GM18517 (cell line): ENCODE data around the gene PARD6A.

Source experiments
- ATAC-seq: cut with Tn5 transposase; IDR thresholded peaks from one replicate; pipeline ENCODE4 v1.9.1; 2021; ENCODE audit warnings: mild to moderate bottlenecking, moderate library complexity; ENCODE audit not compliant: unreplicated experiment

PARD6A gene, protein sequence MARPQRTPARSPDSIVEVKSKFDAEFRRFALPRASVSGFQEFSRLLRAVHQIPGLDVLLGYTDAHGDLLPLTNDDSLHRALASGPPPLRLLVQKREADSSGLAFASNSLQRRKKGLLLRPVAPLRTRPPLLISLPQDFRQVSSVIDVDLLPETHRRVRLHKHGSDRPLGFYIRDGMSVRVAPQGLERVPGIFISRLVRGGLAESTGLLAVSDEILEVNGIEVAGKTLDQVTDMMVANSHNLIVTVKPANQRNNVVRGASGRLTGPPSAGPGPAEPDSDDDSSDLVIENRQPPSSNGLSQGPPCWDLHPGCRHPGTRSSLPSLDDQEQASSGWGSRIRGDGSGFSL

DNA sequence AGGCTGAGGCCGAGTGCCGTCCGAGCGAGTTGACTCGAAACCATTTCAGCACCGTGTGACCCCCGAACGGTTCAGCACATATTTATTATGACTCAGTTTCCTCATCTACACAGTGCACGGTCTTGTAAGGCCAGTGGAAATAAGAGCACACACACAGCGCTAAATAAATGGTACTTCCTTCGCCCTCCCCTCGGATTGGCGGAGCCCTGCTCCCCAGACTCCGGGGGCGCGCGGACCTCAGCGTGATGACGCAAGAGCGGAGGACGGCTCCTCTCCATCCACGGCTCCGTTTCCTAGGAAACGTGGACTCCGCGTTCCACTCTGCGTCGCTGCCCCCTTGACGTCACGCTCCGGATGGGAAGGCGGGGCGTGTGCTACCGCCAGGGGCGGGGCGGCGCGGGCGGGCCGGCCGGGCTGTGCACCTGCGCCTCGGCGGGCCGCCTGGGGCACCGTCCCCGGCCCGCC is at the start of gene PARD6A:
PARD6A (plus strand) TSS at position 397 of the 465 bp plus-strand sequence. CDS start 79 bp downstream, outside the sequence.
- ATAC-seq: peak; percentile 73

DNA sequence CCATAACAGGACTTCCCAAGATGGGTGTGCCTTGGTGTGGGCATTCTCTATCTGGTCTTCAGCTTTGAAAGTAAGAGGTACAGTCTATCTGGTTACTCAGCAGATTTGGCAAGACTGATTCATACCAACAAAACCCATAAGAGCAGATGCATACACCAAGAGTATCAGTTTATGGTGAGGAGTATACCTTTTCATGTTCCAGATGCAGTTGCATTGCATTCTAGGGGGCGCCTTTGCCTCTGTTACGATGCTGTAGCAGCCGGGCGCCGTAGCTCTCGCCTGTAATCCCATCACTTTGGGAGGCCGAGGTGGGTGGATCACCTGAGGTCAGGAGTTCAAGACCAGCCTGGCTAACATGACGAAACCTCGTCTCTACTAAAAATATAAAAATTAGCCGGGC is 47.0 kb upstream of the PARD6A start:
- no peak for ATAC-seq

DNA sequence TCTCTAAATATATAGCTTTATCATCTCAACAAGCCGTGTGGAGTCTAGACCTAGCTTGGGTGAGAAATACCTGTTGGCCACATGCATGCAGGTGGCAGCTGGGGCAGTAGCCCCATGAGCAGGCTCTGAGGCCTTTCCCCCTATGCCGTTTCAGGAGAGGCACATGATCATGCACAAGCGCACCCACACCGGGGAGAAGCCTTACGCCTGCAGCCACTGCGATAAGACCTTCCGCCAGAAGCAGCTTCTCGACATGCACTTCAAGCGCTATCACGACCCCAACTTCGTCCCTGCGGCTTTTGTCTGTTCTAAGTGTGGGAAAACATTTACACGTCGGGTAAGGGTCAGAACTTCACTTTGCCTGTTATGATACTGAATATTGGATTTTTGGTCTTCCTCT is 32.5 kb upstream of the PARD6A start:
- ATAC-seq: no peak

DNA sequence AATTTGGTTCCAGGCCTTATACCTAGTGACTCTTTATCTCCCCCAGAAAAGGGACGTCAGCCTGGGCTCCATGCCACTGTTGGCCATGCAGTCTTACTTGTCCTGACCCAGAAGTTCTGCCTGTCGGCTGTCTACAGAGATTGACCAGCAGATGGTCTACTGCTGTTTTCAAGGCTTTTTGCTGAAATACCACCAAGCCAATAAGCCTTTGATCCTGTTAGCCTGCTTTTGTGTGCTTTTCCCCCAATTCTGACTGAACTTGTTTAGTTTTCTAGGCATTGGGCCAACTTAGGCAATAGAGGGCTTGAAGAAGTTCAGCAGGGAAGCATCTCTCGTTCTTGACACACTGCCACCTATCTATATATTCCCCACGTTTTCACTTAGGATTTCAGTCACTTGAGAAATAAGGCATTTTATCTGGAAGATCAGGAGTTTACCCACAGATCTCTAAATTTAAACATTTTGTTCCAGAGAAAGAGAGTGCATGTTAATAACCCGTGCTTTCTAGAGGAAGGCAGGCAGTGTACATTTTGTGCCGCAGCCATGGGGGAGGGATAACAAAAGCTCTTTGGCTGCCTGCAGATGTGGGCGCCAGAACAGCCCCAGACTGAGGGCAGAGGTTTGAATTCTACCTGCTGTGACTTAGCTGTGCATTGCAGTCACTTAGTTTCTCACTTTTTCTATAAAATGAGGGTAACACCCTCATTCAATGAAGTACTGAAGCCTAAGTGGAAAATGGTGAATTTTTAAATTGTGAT is 28.2 kb upstream of the PARD6A start:
- ATAC-seq: no peak

DNA sequence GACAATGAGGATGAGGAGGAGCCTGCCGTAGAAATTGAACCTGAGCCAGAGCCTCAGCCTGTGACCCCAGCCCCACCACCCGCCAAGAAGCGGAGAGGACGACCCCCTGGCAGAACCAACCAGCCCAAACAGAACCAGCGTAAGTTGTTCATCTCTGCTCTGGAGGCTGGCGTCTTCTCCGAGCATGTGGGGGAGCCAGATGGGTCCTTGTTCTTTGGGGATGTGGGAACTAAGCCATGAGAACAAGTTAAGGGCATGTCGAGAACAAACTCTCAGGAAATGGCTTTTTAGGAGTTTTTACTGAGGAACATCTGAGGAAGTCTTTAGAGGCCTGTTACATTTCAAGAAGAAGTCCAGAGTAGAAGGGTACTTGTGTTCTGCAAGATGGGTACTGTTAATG is 24.0 kb upstream of the PARD6A start:
- ATAC-seq: no peak

DNA sequence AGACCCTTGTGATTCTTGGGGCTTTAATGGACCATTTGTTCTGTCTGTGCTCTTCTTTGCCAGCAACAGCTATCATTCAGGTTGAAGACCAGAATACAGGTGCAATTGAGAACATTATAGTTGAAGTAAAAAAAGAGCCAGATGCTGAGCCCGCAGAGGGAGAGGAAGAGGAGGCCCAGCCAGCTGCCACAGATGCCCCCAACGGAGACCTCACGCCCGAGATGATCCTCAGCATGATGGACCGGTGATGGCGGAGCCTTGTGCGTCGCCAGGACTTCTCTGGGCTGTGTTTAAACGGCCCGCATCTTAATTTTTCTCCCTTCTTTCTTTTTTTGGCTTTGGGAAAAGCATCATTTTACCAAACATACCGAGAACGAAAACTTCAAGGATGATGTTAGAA is 23.1 kb upstream of the PARD6A start:
- no peak for ATAC-seq

DNA sequence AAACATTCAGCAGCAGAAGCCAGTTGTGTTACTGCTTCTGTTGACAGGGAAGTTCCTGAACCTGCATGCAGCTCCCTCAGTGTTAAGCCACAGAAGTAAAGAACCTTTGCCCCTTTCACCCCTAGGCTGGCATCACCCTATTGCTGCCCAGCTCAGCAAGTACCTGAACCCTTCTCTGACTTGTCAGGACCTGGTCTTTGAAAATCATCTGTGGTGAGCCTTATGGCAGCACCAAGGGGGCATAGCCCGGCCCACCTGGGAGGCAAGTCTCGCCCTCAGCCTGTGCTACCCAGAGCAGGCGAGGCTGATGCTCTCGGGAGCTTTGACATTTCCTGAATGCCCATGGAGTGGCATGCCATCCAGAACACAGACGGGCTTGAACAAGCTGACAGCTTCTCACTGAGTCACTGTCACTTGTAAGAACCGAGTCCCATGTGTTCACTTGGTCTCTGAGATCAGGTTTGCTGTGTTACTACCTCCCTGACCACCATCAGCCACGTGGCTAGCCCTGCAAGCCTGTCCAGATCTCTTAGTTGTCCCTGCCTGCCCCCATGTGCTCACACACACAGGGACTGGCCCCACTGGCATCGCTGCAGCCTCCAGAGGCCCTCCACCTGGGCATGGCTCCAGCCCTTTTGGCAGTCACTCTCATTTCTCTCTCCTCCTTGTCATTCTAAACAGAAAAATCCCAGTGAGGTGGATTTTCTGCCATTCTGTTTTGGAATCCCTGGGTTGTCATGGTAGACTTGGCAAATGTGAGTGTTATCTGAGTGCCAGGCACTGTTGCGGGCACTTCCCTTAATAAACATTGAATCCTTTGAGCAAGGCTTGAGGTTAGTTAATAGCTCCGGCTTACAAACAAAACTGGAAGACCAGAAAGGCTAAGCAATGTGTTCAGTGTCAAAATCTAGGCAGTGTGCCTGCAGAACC is 18.7 kb upstream of the PARD6A start:
- ATAC-seq: no peak

DNA sequence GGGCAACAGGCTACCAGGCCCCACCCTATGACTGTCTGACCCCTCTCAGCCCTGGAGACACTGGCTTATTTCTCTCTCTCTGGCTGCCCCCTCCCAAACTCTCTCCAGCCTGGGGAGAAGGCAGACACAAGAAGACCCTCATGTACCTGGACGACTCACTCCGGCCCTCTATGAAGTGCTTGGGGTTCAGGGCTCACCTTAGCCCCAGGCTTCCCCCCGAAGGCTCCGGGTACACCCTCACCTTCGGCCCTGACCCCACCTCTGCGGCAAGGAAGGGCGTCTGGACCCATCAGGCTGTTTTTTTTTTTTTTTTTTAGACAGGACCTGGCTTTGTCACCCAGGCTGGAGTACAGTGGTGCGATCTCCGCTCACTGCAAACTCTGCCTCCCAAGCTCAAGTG is 16.7 kb upstream of the PARD6A start:
- ATAC-seq: no peak

DNA sequence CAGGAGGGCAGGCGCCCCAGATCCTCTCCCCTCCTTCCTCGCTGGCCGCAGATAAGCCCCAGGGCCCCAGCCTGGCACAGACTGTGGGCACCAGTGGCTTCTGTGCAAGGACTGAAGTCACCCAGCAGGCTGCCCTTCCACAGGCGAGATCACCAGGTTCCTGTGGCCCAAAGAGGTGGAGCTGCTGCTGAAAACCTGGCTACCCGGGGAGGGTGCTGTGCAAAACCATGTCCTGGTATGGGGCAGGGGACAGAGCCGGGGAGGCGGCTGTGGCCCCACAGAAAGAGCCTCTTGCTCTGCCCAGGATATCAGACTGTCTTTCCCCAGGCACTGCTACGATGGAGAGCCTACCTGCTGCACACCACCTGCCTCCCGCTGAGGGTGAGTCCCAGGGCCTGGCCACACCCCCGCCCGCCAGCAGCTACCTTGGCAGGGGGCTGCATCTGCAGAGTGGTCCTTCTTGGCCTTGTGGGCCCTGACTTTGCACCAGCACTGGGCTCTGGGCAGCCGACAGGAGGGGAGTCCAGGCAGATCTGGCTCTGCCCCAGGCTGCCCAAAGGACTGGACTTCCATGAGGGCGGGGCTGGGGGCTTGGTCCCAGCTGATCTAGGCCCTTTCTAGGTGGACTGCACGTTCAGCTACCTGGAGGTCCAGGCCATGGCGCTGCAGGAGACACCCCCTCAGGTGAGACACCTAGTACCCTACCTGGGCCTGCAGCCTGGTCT is 15.2 kb upstream of the PARD6A start:
- ATAC-seq: peak; percentile 9

DNA sequence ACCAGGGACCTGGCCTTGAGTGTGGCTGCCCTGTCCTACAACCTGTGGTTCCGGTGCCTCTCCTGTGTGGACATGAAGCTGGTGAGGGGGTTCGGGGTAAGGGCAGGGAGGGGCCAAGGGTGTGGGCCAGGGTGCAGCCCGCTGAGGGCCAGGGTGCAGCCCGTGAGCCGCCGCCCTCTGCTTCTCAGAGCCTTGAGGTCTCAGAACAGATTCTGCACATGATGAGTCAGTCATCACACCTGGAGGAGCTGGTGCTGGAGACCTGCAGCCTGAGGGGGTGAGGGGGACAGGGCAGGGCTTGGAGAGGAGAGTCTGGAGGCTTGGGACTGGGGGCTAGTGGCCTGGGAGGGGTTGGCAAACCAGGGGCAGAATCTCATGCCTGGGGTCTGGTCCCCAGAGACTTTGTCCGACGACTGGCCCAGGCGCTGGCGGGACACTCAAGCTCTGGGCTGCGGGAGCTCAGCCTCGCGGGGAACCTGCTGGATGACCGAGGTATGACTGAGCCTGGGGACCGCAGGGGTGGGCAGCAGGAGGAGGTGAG is 13.6 kb upstream of the PARD6A start:
- no peak for ATAC-seq

DNA sequence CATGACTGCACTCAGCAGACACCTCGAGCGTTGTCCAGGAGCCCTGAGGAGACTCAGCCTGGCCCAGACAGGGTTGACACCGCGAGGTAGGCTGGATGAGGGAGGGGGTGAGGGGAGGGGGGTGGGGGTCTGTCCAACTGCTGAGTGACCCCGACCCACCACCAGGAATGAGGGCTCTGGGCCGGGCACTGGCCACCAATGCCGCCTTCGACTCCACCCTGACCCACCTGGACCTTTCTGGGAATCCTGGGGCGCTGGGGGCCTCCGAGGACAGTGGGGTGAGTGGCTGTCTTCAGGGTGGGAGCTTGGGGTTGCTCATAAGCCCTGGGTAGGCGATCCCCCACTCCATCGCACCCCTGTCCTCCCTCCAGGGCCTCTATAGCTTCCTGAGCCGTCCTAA is 13.1 kb upstream of the PARD6A start:
- no peak for ATAC-seq

DNA sequence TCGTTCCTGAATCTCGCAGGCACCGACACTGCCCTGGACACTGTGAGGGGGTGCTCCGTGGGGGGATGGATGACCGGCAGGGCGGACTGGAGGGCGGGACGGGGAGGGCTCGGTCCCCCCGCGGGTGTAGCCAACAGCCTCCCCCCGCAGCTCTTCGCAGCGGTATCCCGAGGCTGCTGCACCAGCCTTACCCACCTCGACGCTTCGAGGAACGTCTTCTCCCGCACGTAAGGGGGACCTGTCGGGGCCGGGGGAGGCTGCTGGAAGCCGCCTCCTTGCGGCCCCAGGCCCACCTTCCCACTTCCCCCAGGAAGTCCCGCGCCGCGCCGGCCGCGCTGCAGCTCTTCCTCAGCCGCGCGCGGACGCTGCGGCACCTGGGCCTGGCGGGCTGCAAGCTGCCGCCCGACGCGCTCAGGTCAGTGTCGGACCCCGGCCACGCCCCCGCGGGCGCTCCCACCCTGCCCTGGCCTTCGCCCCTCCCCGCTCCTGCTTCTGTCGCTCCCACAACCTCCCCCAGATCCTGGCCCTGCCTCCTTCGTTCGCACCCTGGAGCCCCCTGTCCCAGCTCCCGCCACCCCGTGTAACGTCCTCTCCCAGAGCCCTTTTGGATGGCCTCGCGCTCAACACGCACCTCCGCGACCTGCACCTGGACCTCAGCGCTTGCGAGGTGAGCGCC is 12.5 kb upstream of the PARD6A start:
- ATAC-seq: no peak

DNA sequence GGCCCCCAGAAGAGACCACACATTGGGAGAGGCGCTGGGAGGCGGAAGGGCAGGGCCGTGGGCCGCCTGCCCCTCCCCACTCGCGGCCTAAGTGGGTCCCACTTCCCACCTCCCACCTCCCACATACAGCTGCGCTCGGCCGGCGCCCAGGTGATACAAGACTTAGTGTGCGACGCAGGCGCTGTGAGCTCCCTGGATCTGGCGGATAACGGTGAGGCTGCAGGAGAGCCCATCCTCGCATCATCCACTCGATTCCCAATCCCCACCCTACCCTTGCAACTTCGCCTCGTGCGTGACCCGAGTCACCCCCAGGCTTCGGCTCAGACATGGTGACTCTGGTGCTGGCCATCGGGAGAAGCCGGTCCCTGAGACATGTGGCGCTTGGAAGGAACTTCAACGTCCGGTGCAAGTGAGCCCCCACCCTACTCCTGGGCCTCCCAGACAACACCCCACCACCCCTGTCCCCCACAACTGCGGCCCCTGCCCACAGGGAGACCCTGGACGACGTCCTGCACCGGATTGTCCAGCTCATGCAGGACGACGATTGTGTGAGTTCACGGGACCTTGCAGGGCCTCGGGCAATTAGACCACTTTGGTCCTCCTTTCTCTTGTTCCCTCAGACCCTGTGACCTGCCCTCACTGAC is 11.9 kb upstream of the PARD6A start:
- ATAC-seq: no peak

DNA sequence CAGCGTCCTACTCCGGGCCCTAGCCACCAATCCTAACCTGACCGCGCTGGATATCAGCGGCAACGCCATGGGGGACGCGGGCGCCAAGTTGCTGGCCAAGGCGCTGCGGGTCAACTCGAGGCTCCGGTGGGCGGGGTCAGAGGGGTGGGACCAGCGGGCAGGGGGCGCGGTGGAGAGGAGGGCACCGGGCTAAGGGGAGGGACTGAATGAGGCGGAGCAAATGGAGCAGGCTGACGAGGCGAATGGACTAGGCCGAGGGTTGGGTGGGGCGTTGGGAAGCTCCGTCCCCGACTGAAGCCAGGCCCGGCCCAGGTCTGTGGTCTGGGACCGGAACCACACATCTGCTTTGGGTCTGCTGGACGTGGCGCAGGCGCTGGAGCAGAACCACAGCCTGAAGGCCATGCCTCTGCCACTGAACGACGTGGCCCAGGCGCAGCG is 11.2 kb upstream of the PARD6A start:
- no peak for ATAC-seq

DNA sequence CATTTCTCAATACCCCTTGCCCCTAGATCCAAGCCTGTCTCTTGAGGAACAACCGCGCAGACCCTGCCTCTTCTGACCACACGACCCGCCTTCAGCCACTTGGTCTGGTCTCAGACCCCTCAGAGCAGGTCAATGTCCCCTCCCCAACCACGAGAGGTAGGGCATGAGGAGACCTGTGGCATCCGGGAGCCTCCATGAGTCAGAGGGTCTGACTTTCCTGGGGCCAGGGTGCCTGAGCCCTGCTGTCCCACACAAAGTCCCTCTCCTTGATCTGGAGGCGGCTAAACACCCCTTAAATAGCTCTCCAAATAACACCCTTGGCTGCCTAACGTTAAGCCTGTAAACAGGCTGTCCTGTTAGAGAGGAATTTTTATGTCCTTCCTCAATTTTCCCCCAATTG is 10.7 kb upstream of the PARD6A start:
- no peak for ATAC-seq

DNA sequence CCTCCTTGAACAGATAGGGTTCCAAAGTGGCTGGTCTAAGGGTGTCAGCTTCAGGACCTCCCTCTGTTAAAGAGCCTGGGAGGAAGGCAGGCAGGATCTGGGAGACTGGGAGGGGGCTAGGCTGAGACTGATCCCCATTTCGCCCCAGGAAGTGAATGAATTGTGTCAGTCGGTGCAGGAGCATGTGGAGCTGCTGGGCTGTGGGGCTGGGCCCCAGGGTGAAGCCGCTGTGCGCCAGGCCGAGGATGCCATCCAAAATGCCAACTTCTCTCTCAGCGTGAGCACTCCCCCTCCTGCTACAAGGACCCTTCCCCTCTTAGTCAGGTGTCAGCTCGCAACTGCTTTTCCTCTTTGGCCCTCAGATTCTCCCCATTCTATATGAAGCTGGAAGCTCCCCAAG is 9.7 kb upstream of the PARD6A start:
- ATAC-seq: no peak

DNA sequence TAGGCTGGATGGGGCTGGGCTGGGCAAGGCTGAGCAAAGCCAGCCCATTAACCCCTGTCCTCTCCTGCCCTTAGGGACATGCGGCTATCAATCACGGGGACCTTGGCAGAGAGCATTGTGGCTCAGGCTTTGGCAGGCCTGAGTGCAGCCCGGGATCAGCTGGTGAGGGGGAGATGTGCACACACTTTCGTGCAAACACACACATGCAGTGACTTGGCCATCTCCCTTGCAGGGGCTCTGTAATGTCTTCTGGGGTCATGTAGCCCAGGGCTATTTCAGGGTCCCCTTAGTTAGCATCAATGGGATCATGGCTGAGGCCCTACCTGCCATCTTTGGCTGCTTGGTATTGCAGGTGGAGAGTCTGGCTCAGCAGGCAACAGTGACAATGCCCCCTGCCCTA is 8.9 kb upstream of the PARD6A start:
- ATAC-seq: no peak

DNA sequence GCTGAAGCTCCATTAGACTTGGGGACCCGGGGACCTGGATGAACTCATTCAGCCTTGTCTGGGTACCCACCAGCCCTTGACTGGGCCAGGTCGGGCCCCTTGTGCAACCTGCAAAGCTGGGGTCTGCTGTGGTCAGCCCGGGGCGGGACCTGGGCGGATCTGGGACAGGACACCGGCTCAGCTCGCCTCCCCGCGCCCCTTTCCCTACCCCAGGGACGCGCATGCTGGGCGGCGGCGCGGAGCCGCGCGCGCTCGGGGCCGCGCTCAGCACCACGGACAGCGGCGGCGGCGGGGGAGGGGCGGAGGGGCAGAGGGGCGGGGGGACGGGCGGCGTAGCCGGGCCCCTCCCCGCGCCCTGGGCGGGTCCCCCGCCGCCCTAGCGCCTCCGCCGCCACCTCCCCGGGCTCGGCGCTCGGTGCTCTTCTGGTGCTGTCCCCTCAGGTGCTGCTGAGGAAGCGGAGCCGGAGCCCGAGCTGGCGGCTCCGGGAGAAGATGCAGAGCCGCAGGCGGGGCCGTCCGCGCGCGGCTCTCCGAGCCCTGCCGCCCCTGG is 8.1 kb upstream of the PARD6A start:
- no peak for ATAC-seq
